HEK293T (cell line): ENCODE results near the gene TPI1.

ENCODE experiments used
- CTCF ChIA-PET: fragments of 350-600 bp; formaldehyde crosslinking; extraction: SDS; loops from one replicate; lab custom pipeline; 2021; ENCODE audit warnings: antibody characterized with exemption, inconsistent platforms; lab: Yijun Ruan, JAX
- POLR2A ChIA-PET: fragments of 350-600 bp; formaldehyde crosslinking; extraction: SDS; loops from one replicate; lab custom pipeline; 2020; ENCODE audit warnings: antibody characterized with exemption, inconsistent platforms; lab: Yijun Ruan, JAX
- DNase-seq: peaks from one replicate; pipeline ENCODE4 v3.0.0; 2012; ENCODE audit warnings: mixed read lengths; ENCODE audit errors: extremely low spot score
- ARNT ChIP-seq: fragments of 450-650 bp; IDR thresholded peaks from 2 replicates; pipeline ENCODE4 v1.6.1; 2017; ENCODE audit warnings: mild to moderate bottlenecking
- BHLHE40 ChIP-seq: fragments of 450-650 bp; IDR thresholded peaks from 2 replicates; pipeline ENCODE4 v1.6.1; 2016; ENCODE audit warnings: mild to moderate bottlenecking, moderate library complexity, borderline replicate concordance
- CTBP1 ChIP-seq: fragments of 450-650 bp; IDR thresholded peaks from 2 replicates; pipeline ENCODE4 v1.6.1; 2016; ENCODE audit warnings: borderline replicate concordance
- ELF4 ChIP-seq: fragments of 450-650 bp; IDR thresholded peaks from 2 replicates; pipeline ENCODE4 v1.6.1; 2017; ENCODE audit warnings: antibody characterized with exemption
- FOXA1 ChIP-seq: fragments of 450-650 bp; IDR thresholded peaks from 2 replicates; pipeline ENCODE4 v1.6.1; 2016; ENCODE audit warnings: mild to moderate bottlenecking
- FOXK2 ChIP-seq: fragments of 450-650 bp; IDR thresholded peaks from 2 replicates; pipeline ENCODE4 v1.6.1; 2016; ENCODE audit warnings: mild to moderate bottlenecking
- FOXM1 ChIP-seq: fragments of 450-650 bp; IDR thresholded peaks from 2 replicates; pipeline ENCODE4 v1.6.1; 2017; ENCODE audit warnings: mild to moderate bottlenecking, borderline replicate concordance
- HDGF ChIP-seq: fragments of 450-650 bp; IDR thresholded peaks from 2 replicates; pipeline ENCODE4 v1.6.1; 2017; ENCODE audit warnings: antibody characterized with exemption, borderline replicate concordance
- L3MBTL2 ChIP-seq: fragments of 450-650 bp; conservative IDR thresholded peaks from 2 replicates; pipeline ENCODE4 v1.6.1; 2016; ENCODE audit warnings: mild to moderate bottlenecking
- LEF1 ChIP-seq: fragments of 450-650 bp; IDR thresholded peaks from 2 replicates; pipeline ENCODE4 v1.6.1; 2017; ENCODE audit warnings: mild to moderate bottlenecking, borderline replicate concordance
- NFRKB ChIP-seq: fragments of 450-650 bp; IDR thresholded peaks from 2 replicates; pipeline ENCODE4 v1.6.1; 2016; ENCODE audit warnings: mild to moderate bottlenecking, moderate library complexity
- SP1 ChIP-seq: fragments of 450-650 bp; IDR thresholded peaks from 2 replicates; pipeline ENCODE4 v1.6.1; 2017
- SUZ12 ChIP-seq: fragments of 450-650 bp; IDR thresholded peaks from 2 replicates; pipeline ENCODE4 v1.6.1; 2016; ENCODE audit warnings: mild to moderate bottlenecking
- TARDBP ChIP-seq: fragments of 450-650 bp; IDR thresholded peaks from 2 replicates; pipeline ENCODE4 v1.6.1; 2016
- ZNF384 ChIP-seq: fragments of 450-650 bp; IDR thresholded peaks from 2 replicates; pipeline ENCODE4 v1.6.1; 2016
- TF ChIP-seq, protein P1 (sequence below): fragments of 450-650 bp; IDR thresholded peaks from 2 replicates; pipeline ENCODE4 v1.6.1; 2016

TPI1 gene

DNA sequence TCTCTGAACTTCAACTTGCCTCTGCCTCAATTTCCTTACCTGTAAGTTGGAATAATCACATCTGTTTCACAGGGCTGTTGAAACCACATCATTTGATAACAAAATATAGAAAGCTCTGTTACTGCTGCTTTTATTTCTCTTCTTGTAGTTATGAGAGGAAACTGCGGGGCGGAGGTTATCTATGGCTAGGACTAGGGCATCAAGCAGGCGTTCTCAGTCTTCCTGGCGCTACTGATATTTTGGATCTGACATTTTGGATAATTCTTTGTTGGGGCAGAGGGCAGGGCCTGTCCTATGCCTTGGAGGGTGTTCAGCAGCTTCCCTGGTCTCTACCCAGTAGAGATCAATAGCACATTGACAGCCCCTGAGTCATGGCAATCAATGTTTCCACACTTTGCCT, 35.2 kb upstream of the TPI1 start:
- no peak for TF ChIP-seq L3MBTL2
- TF ChIP-seq TARDBP: no peak
- TF ChIP-seq ZNF384: no peak
- TF ChIP-seq ARNT: no peak
- TF ChIP-seq SP1: no peak
- TF ChIP-seq, protein P1, sequence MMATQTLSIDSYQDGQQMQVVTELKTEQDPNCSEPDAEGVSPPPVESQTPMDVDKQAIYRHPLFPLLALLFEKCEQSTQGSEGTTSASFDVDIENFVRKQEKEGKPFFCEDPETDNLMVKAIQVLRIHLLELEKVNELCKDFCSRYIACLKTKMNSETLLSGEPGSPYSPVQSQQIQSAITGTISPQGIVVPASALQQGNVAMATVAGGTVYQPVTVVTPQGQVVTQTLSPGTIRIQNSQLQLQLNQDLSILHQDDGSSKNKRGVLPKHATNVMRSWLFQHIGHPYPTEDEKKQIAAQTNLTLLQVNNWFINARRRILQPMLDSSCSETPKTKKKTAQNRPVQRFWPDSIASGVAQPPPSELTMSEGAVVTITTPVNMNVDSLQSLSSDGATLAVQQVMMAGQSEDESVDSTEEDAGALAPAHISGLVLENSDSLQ: no peak
- TF ChIP-seq CTBP1: no peak
- TF ChIP-seq LEF1: no peak
- TF ChIP-seq FOXK2: no peak
- TF ChIP-seq SUZ12: no peak
- no peak for TF ChIP-seq NFRKB
- TF ChIP-seq BHLHE40: no peak
- TF ChIP-seq ELF4: no peak
- no peak for TF ChIP-seq FOXM1
- TF ChIP-seq HDGF: no peak
- DNase-seq: no peak
- CTCF ChIA-PET: interaction anchor here (0.6 to 2.1 kb wide), 4 partner anchors 11 to 78 kb away, joined by 3 to 6 read pairs (median 4); no protein-coding TSS in a partner anchor
- POLR2A ChIA-PET: interaction anchor here (1.0 to 6.3 kb wide), 4 partner anchors 19 to 79 kb away, joined by 3 to 51 read pairs (median 8); partner anchors contain the start of genes CDCA3, MLF2 and USP5

DNA sequence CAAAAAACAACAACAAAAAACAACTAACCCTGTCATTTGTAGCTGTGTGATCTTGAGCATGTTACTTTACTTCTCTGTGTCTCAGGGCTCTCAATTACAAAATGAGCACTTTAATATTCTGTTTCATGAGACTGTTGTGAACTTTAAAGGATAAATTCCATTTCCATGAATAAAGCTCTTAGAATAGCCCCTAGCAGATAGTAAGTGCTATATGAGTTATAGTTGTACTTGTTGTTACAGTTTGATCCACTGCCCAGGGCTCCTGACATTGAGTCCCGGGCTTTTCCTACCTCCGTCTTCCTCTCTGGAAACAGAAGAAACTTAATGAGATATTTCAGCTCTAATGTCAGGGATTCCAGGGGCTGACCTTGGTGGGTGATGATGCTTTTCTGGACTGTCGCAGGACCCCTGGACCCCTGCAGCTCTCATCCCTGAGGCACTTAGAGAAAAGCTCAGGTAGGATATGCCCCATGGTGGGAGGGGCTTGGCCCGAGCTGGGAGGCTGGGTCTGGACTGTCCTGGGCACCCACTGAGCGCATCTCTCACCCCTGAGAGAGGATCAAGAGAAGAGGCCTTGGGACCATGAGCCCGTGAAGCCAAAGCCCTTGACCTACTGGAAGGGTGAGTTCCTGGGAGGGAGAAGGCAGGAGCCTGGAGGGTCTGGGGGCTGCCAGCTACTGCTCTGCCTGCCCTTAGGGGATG, 34.0 kb upstream of the TPI1 start:
- CTCF ChIA-PET: interaction anchor here (0.6 to 1.3 kb wide), 5 partner anchors 8 to 872 kb away, joined by 3 to 5 read pairs (median 4); no protein-coding TSS in a partner anchor
- TF ChIP-seq TARDBP: no peak
- no peak for TF ChIP-seq SP1
- no peak for TF ChIP-seq L3MBTL2
- TF ChIP-seq FOXM1: no peak
- no peak for TF ChIP-seq LEF1
- TF ChIP-seq BHLHE40: no peak
- TF ChIP-seq FOXA1: no peak
- TF ChIP-seq NFRKB: no peak
- TF ChIP-seq ZNF384: no peak
- no peak for DNase-seq
- POLR2A ChIA-PET: interaction anchor here (1.1 to 6.3 kb wide), 9 partner anchors 10 to 144 kb away, joined by 3 to 51 read pairs (median 5); partner anchors contain the start of genes C12orf57, CDCA3, COPS7A and MLF2

DNA sequence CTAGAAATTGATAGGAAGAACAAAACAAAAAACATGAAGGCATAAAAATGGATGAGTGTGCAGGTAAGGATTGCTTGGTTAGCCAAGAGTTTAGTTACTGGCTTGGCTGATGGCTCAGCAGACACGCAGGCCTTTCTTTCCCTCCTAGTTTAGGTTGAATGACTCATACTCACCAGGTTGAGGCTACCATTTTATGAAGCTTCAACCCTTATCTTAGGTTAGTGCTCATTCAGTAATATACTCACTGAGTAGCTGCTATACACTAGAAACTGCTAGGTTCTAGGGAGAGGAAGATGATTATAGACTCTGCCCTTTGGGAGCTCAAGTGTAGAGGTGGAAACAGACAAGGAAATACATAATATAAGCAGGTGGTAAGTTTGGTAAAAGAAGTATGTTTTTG, 33.1 kb upstream of the TPI1 start:
- ChIA-PET CTCF (interaction anchor here (0.5 to 2.9 kb wide), 10 partner anchors 9 to 871 kb away, joined by 3 to 14 read pairs (median 6); partner anchors contain the start of genes CDCA3, MLF2, SPSB2 and USP5), POLR2A (interaction anchor here (1.1 to 6.3 kb wide), 10 partner anchors 9 to 145 kb away, joined by 3 to 51 read pairs (median 4); partner anchors contain the start of genes C12orf57, CDCA3, COPS7A and MLF2)
- DNase-seq: no peak
- TF ChIP-seq TARDBP (no peak), FOXA1 (no peak), L3MBTL2 (no peak), ELF4 (no peak), SP1 (no peak), FOXK2 (no peak), CTBP1 (no peak), BHLHE40 (no peak), LEF1 (no peak)
- TF ChIP-seq, protein P1: no peak

DNA sequence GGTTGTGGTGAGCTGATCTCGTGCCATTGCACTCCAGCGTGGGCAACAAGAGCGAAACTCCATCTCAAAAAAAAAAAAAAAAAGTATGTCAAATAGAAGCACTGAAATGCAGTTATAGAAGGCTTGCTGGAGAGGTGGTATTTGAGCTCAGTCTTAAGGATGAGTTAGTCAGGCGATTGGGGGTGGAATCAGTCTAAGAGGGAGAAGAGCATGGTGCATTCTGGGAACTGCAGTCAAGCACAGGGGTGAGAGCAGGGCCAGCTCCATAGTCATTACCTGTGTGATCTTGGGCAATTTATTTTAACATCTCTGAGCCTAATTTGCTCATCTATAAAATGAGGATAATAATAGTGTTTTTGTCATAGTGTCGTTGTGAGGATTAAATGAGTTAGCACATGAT, 32.5 kb upstream of the TPI1 start:
- POLR2A ChIA-PET: interaction anchor here (0.8 to 6.3 kb wide), 8 partner anchors 8 to 111 kb away, joined by 3 to 51 read pairs (median 4); partner anchors contain the start of genes CDCA3, COPS7A, GPR162 and MLF2
- no peak for TF ChIP-seq ZNF384
- TF ChIP-seq, protein P1: no peak
- TF ChIP-seq NFRKB: no peak
- DNase-seq: no peak
- CTCF ChIA-PET: interaction anchor here (0.5 to 2.9 kb wide), 12 partner anchors 10 to 459 kb away, joined by 3 to 14 read pairs (median 6); partner anchors contain the start of genes CDCA3, GPR162, MLF2 and PTMS

DNA sequence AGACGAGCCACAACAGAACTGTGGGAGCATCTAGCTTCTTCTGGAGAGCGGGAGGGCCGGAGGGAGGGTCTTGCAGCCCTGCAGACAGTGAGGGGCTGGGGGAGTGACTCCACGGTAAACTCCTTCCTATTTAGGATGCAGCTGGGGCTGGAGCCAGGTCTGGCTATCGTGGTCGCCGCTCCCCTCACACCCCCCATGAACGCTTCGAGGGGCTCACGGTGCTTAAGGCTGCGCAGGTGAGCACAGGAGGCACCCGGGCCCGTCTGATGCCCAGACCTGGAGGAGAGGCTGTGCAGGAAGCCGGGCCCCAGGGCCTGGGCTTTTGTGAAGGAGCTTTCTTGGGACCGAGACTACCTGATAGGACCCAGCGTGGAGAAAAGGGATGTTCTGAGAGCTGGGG, 30.5 kb upstream of the TPI1 start:
- POLR2A ChIA-PET: interaction anchor here (0.7 to 6.3 kb wide), 5 partner anchors 12 to 83 kb away, joined by 3 to 51 read pairs (median 5); partner anchors contain the start of genes CDCA3, GPR162, MLF2 and USP5
- TF ChIP-seq CTBP1: no peak
- TF ChIP-seq ZNF384: no peak
- no peak for TF ChIP-seq FOXM1
- no peak for TF ChIP-seq TARDBP
- no peak for TF ChIP-seq SUZ12
- no peak for TF ChIP-seq FOXA1
- TF ChIP-seq HDGF: no peak
- TF ChIP-seq LEF1: no peak
- TF ChIP-seq SP1: no peak
- no peak for TF ChIP-seq NFRKB
- no peak for TF ChIP-seq L3MBTL2
- TF ChIP-seq, protein P1: no peak
- TF ChIP-seq FOXK2: no peak
- TF ChIP-seq ARNT: no peak
- TF ChIP-seq ELF4: no peak
- DNase-seq: no peak
- CTCF ChIA-PET: interaction anchor here (1.3 to 2.9 kb wide), 2 partner anchors 8 to 14 kb away, joined by 5 to 14 read pairs; partner anchors contain the start of genes CDCA3 and USP5
